K562 (cell line): ENCODE data around the gene OR1J1. TPM values are rescaled to one million over a fixed set of nuclear protein-coding genes. Genes with fewer than 3 reads are reported as not detected.

ENCODE experiments used
- ADNP ChIP-seq: fragments of 200-800 bp; sonication (Bioruptor generic); IDR thresholded peaks from 2 replicates; pipeline ENCODE4 v1.6.1; 2016; ENCODE audit warnings: missing genetic modification characterization, missing compliant biosample characterization
- ARID2 ChIP-seq: fragments of 450-650 bp; IDR thresholded peaks from 2 replicates; pipeline ENCODE4 v1.6.1; 2017; ENCODE audit warnings: antibody characterized with exemption, mild to moderate bottlenecking
- BDP1 ChIP-seq: IDR thresholded peaks from 3 replicates; pipeline ENCODE4 v1.6.1; 2011; ENCODE audit not compliant: insufficient read length, insufficient read depth
- CBFA2T2 ChIP-seq: fragments of 450-650 bp; conservative IDR thresholded peaks from 2 replicates; pipeline ENCODE4 v1.6.1; 2017; ENCODE audit warnings: mild to moderate bottlenecking
- CTBP1 ChIP-seq: fragments of 450-650 bp; IDR thresholded peaks from 2 replicates; pipeline ENCODE4 v1.6.1; 2016; ENCODE audit warnings: borderline replicate concordance
- FOSL1 ChIP-seq: fragments of 200-800 bp; sonication (Bioruptor generic); conservative IDR thresholded peaks from 2 replicates; pipeline ENCODE4 v1.6.1; 2016; ENCODE audit warnings: missing genetic modification characterization, missing compliant biosample characterization
- MBD1 ChIP-seq: fragments of 250-450 bp; sonication (Bioruptor Pico); IDR thresholded peaks from 2 replicates; pipeline ENCODE4 v1.8.0; 2022; ENCODE audit warnings: inconsistent platforms
- MYBL2 ChIP-seq, 2 experiments: fragments of 450-650 bp in 1 of 2; sonication (generic) in 1 of 2; formaldehyde crosslinking in 1 of 2; IDR thresholded peaks; 2 replicates each; pipeline versions ENCODE4 v1.6.1 to v1.8.1; 2017 to 2022; ENCODE audit warnings: borderline replicate concordance in 1 of 2, inconsistent platforms in 1 of 2, low read depth in 1 of 2, mild to moderate bottlenecking in 1 of 2, missing genetic modification reagents in 1 of 2, moderate library complexity in 1 of 2
- MYC ChIP-seq, 2 experiments: fragments of 250-450 bp in 1 of 2; sonication (Bioruptor Pico) in 1 of 2; IDR thresholded peaks; 2 replicates each; pipeline versions ENCODE4 v1.5.1 to v1.6.1; 2012 to 2021; ENCODE audit warnings: low read depth in 2 of 2, borderline replicate concordance in 1 of 2, improper control_type of control experiment in 1 of 2, low read length in 1 of 2, mild to moderate bottlenecking in 1 of 2, moderate library complexity in 1 of 2
- NONO ChIP-seq, 2 experiments: fragments of 200-400 bp in 1 of 2; fragments of 450-650 bp in 1 of 2; formaldehyde crosslinking in 1 of 2; IDR thresholded peaks; 2 replicates each; pipeline ENCODE4 v1.6.1; 2017; ENCODE audit warnings: low read depth in 2 of 2, mild to moderate bottlenecking in 2 of 2, moderate library complexity in 2 of 2, low read length in 1 of 2
- PYGO2 ChIP-seq: fragments of 450-650 bp; IDR thresholded peaks from 2 replicates; pipeline ENCODE4 v1.6.1; 2016; ENCODE audit warnings: mild to moderate bottlenecking, missing genetic modification characterization, moderate library complexity, missing compliant biosample characterization
- RBFOX2 ChIP-seq: fragments of 200-400 bp; formaldehyde crosslinking; IDR thresholded peaks from 2 replicates; pipeline ENCODE4 v1.6.1; 2017; ENCODE audit warnings: low read depth, mild to moderate bottlenecking, low read length, moderate library complexity
- SMAD1 ChIP-seq: fragments of 150-350 bp; IDR thresholded peaks from 2 replicates; pipeline ENCODE4 v1.6.1; 2014; ENCODE audit warnings: low read length, low read depth; ENCODE audit not compliant: partially characterized antibody
- TAF1 ChIP-seq: IDR thresholded peaks from 2 replicates; pipeline ENCODE4 v1.6.1; 2011; ENCODE audit warnings: mild to moderate bottlenecking, low read length, moderate library complexity; ENCODE audit not compliant: insufficient read depth, control insufficient read depth, severe bottlenecking; ENCODE audit errors: extremely low read depth
- TSC22D4 ChIP-seq: fragments of 450-650 bp; IDR thresholded peaks from 2 replicates; pipeline ENCODE4 v1.6.1; 2016; ENCODE audit warnings: missing genetic modification characterization, missing biosample characterization, control low read depth
- ZBTB43 ChIP-seq: sonication (generic); formaldehyde crosslinking; IDR thresholded peaks from 2 replicates; pipeline ENCODE4 v1.8.0; 2023; ENCODE audit warnings: mild to moderate bottlenecking, missing genetic modification reagents
- ZBTB49 ChIP-seq: sonication (generic); formaldehyde crosslinking; IDR thresholded peaks from 2 replicates; pipeline ENCODE4 v1.8.0; 2022; ENCODE audit warnings: missing genetic modification reagents, mild to moderate bottlenecking, borderline replicate concordance
- ZNF143 ChIP-seq: sonication (generic); formaldehyde crosslinking; IDR thresholded peaks from 2 replicates; pipeline ENCODE4 v1.9.0; 2022; ENCODE audit warnings: mild to moderate bottlenecking, missing genetic modification reagents
- ZNF311 ChIP-seq: fragments of 250-450 bp; sonication (Bioruptor Pico); IDR thresholded peaks from 2 replicates; pipeline ENCODE4 v1.4.0; 2020; ENCODE audit warnings: mild to moderate bottlenecking, moderate library complexity
- polyA plus RNA-seq, 8 experiments: library from polyadenylated mRNA; depleted of rRNA in 4 of 8; stranded (reverse) in 5 of 8; unstranded in 3 of 8; fragments of >200 nt; fragmentation: Nextera tagmentation in 2 of 8; fragmentation: Illumina TruSeq in 1 of 8; extraction: Ambion mirVana in 2 of 8; extraction: Trizol in 1 of 8; gene quantifications; 2 replicates each; pipeline versions ENCODE4 v1.2.1 to v1.2.3, GENCODE V29; 2011 to 2014; ENCODE audit warnings: inconsistent platforms in 1 of 8, missing spikeins in 1 of 8
- total RNA-seq, 7 experiments: library from RNA; depleted of rRNA in 6 of 7; stranded (reverse); fragments of >200 nt in 6 of 7; fragmentation: Illumina TruSeq in 2 of 7; extraction: Trizol in 2 of 7; gene quantifications; 2 replicates each; pipeline versions ENCODE4 v1.2.1 to v1.2.3, GENCODE V29; 2011 to 2021; ENCODE audit warnings: low replicate concordance in 1 of 7

Gene OR1J1
- total and polyA plus RNA-seq, 9 of the 15 experiments (the other 6 are each of a cell fraction or from before 2014, with no cell fraction given) = not detected

- TF ChIP-seq ZBTB49 (CRISPR knock-in tag) = no peak
- no peak for TF ChIP-seq BDP1
- TF ChIP-seq ZNF143 (CRISPR knock-in tag) = no peak
- TF ChIP-seq SMAD1 = peak; percentile 73
- TF ChIP-seq CBFA2T2 = peak; percentile 99
- no peak for TF ChIP-seq ARID2
- 0 out of 4 replicates have a peak, but pooled peaks of 1 of the 2 experiments have one; percentile 42 for TF ChIP-seq NONO (IDR thresholded peaks at IDR 0.05; ENCODE audit: low read depth in 2 of 2, low read length in 1 of 2)
- no peak; the same call in 1 of the 2 replicates for TF ChIP-seq ADNP (tag)
- no peak for TF ChIP-seq ZBTB43
- TF ChIP-seq MBD1 (CRISPR knock-in tag) = no peak
- TF ChIP-seq MYBL2 (IDR thresholded peaks at IDR 0.05; ENCODE audit: low read depth) = no peak
- no peak for TF ChIP-seq MYBL2 (CRISPR knock-in tag; IDR thresholded peaks at IDR 0.05; ENCODE audit: borderline replicate concordance)
- TF ChIP-seq MYC (IDR thresholded peaks at IDR 0.05; ENCODE audit: low read depth, low read length) = peak; percentile 69
- TF ChIP-seq MYC (CRISPR knock-in tag; IDR thresholded peaks at IDR 0.05; ENCODE audit: borderline replicate concordance, low read depth) = no peak
- no peak for TF ChIP-seq TAF1
- TF ChIP-seq ZNF311 (CRISPR knock-in tag) = no peak
- no peak for TF ChIP-seq RBFOX2
- TF ChIP-seq TSC22D4 (tag) = no peak
- TF ChIP-seq PYGO2 (tag) = peak; percentile 91
- TF ChIP-seq FOSL1 (tag) = peak; percentile 84
- 0 out of 2 replicates have a peak, but pooled peaks have one; percentile 62 for TF ChIP-seq CTBP1
Observed at GRCh38 chr9:122446819-122447484, 30.8 kb downstream of the OR1J1 start (continued).
